Superior temporal gyrus (tissue), 1 donor: ENCODE results near the gene DTD1.
"Not testable (repeated sequence)": the region's sequence is repeated elsewhere in the genome, so short reads cannot be mapped to it uniquely, and the experiment has no call there.

Experiments
- DNase-seq: peaks from one replicate; pipeline ENCODE4 v3.0.0-alpha.2; 2016; ENCODE audit errors: extremely low spot score

The DTD1 gene

DNA sequence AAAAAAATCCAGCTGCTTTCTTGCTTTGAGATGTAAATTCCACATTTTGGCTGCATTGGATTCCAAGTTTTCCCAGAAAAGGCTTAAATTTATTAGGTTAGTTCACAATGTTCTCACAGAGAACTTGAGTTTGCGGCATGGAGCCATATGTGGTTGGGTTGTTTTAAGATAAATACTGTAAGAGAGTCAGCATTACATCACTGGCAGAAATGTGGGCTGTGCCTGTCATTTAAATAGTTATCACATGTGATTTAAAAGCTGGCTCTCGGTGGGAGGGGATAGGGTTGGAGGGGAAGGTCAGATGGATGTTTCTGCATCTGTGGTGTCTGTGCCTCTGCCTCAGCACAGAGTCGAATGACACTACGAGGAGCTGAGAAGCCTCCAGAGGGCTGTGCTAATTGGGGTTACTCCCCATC is 151.9 kb downstream of the DTD1 start:
- DNase-seq = peak; percentile 74

DNA sequence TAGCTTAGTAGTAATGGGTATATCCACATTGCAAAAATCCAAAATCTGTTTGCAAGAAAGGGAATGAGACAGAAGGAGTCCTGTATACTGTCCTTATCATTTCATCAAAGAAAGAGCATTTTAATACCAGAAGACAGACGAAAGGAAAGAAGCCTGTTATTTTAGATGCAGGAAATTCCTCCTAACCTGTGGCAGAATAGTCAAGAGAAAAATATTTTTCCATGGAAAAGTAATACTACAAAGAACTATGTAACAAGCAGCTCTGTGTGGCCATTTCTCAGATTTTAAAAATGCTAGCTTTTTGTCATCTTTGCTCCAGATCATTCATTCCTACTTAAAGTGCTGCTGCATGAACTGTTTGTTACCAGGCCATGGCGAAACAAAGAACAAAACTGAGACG is 152.9 kb downstream of the DTD1 start:
- no peak for DNase-seq

GRCh38 chr20:18742841-18743240 is 155.0 kb downstream of the DTD1 start:
- no peak for DNase-seq

GRCh38 chr20:18743665-18744440 is 156.0 kb downstream of the DTD1 start:
- no peak for DNase-seq

DNA sequence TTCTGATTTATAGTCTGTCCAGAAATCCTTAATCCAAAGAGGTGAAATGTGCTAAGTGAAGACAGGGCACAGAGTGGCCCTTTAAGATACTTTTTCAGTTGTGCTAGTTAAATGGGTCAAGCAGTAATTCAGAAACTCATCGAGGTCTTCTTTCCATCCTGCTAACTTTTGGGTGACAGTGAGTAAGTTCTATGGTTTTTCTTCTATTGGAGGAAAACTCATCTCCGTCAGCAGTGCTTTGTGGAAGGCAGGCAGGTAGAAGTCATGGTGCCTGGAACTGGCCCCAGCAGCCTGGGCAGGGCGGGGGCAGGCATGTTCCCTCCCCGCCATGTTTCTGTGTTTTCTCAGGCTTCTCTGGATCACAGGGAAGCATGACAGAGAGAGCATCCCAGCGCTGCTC is 159.2 kb downstream of the DTD1 start:
- no peak for DNase-seq

GRCh38 chr20:18748987-18749386 is 161.1 kb downstream of the DTD1 start:
- DNase-seq = no peak

GRCh38 chr20:18749528-18749927 is 161.7 kb downstream of the DTD1 start:
- DNase-seq = no peak

DNA sequence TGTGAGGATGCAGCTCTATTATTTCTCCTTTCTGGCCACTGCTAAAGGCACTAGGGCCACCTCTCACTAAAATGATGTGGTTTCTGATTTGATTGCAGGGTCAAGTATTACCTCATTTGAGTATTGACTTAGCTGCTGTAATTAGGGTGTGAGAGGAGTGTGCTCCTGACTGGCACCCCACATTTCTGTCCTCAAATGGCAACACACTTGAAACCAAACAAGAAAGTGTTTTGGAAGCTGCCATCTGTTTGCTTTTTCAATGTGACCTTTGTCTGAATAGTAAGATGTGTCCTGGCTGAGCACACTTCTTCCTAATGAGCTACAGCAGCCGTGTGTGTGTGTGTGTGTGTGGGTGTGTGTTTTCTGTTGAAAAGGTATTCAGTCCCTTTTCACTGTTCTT is 162.9 kb downstream of the DTD1 start:
- no peak for DNase-seq

DNA sequence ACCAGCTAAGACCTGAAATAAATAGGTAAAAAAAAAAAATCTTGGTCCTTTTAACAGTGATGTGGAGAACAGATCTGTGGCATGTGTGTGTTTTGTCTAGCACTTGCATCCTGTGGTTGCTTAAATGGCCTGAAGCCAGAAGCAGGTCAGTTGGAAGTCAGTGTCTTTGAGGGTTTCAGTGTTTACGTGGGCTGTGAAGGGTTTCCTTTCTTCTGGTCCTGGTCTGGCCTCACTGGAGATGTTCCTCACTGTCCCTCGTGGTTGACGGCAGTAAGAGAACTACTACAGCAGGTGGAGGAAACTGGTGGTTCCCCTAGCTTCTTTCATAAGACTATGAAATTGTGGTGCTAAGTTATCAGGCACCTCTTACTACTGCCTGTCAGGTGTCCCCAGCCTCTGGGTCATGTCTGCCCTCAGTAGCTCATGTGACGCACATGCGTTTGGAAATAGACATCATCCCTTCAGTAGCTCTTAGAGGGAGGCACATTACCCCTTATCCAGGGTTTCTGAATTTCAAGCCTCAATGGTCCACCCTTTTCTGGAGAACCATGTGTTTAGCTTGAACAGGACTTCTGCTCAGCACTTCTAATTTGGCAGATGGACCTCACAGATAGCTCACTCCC is 166.3 kb downstream of the DTD1 start:
- no peak for DNase-seq

DNA sequence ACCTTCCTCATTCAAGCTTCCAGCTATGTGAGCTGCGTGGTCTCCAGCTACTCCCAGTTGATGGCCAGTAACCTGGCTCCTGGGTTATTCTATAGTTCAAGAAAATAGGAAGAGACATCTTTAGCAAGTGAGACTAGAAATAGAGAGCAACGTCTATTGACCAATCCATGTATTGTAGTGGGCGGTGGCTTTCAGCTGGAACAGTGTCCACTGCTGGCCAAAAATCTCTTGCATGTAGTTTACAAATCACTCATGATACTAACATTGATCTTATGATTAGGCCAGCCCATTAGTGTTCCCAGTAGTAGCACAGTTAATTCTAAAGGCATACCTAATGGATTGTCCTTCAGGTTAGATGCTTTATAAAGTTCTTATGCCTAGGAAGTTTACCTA is 166.8 kb downstream of the DTD1 start:
- DNase-seq = no peak

- DNase-seq = not testable (repeated sequence)
These were observed 173.0 kb downstream of the DTD1 start for GRCh38 chr20:18760852-18761251.

- no peak for DNase-seq
These were observed 179.8 kb downstream of the DTD1 start for GRCh38 chr20:18767676-18768075.

DNA sequence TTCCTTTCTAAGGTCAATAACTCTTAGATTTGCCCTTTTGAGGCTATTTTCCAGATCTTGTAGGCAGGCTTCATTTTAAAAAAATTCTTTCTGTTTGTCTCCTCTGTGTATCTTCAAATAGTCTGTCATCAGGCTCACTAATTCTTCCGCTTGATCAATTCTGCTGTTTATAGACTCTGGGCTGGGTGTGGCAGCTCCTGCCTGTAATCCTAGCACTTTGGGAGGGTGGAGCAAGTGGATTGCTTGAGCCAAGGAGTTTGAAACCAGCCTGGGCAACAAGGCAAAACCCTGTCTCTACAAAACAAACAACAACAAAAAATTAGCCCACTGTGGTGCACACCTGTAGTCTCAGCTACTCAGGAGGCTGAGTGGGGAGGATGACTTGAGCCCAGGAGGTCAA is 185.7 kb downstream of the DTD1 start:
- no peak for DNase-seq

DNA sequence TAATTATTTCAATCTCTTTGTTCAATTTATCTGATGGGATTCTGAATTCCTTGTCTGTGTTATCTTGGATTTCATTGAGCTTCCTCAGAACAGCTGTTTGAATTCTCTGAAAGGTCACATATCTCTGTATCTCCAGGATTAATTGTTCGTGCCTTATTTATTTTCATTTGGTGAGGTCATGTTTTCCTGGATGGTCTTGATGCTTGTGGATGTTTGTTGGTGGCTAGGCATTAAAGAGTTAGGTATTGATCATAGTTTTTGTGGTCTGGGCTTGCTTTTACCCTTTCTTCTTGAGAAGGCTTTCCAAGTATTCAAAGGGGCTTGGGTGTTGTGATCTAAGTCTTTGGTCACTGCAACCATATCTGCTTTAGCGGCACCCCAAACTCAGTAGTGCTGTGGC is 186.4 kb downstream of the DTD1 start:
- no peak for DNase-seq

- DNase-seq = no peak
These were observed 187.8 kb downstream of the DTD1 start for GRCh38 chr20:18775633-18776032.

GRCh38 chr20:18778690-18779392 is 191.0 kb downstream of the DTD1 start:
- DNase-seq = no peak

DNA sequence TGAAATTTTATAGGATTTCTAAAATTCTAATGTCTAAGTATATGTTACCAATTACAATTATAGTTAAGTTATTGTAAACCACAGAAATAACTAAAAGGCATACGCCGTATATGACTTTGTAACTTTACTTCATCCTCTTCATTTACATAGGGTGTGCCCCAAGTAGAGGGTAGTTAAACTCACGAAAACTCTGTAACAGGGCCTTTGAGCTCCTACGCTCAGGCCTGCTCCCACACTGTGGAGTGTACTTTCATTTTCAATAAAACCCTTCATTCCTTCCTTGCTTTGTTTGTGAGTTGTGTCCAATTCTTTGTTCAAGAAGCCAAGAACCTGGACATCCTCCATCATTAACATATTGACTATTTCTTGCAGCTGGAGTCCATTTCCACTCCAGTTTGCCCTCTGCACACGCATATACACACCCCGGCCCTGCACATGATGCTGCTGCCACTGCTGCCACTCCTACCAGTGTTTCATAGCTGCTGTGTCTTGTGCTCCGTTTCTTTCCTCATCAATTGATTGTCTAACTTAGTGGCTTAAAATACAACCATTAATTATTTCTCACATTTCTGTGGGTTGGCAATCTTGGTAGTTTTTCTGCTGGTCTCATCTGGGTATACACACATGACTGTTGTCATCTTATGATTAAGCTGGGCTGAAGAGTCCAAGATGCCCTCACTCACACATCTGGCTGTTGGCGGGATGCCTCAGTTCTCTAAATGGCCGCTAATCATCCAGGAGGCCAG is 192.7 kb downstream of the DTD1 start:
- no peak for DNase-seq

DNA sequence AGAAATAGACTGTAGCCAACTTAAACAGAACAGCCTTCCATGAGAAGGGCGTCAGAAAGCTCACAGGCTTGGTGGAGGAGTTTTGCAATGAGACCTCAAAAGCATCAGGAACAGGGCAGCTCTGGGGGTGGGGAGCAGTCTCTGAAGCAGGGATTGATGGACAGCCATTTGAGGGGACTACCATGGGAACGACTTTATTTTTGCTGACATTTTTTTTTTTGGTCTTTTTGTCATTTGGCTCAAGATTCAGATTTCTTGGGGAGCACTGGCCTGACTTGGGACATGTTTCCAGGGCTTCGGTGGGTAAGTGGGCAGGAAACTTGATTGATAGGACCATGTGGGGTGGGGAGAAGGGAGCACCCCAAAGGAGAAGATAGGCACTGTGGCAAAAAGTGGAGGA is 193.7 kb downstream of the DTD1 start:
- no peak for DNase-seq

GRCh38 chr20:18783385-18783959 is 195.6 kb downstream of the DTD1 start:
- no peak for DNase-seq

DNA sequence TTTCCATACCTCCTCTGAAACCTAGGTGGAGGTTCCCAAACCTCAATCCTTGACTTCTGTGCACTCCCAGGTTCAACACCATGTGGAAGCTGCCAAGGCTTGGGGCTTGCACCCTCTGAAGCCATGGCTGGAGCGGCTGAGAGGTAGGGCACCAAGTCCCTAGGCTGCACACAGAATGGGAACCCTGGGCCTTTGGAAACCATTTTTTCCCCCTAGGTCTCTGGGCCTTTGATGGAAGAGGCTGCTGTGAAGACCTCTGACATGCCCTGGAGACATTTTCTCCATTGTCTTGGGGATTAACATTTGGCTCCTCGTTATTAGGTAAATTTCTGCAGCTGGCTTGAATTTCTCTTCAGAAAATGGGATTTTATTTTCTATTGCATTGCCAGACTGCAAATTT is 199.2 kb downstream of the DTD1 start:
- DNase-seq = not testable (repeated sequence)

DNA sequence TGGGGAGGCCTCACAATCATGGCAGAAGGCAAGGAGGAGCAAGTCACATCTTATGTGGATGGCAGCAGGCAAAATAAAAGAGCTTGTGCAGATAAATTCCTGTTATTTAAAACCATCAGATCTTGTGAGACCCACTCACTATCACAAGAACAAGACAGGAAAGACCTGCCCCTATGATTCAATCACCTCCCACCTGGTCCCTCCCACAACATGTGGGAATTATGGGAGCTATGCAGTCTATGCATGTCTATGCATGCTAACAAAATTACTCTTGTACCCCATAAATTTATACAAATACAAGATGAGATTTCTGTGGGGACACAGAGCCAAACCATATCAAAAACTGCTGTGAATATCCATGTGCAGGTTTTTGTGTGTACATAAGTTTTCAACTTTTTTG is 200.2 kb downstream of the DTD1 start:
- no peak for DNase-seq

- peak; percentile 52 for DNase-seq
These were observed 202.9 kb downstream of the DTD1 start for GRCh38 chr20:18790787-18791186.
